Uterus (tissue), 4 donors: Measurements from ENCODE around the gene ATF4. TPM values are rescaled to one million over a fixed set of nuclear protein-coding genes. Genes with fewer than 3 reads are reported as not detected.
"Not testable (repeated sequence)": the region's sequence is repeated elsewhere in the genome, so short reads cannot be mapped to it uniquely, and the experiment has no call there.

Experiments used
- DNase-seq, 2 donors: peaks; one replicate each; pipeline ENCODE4 v3.0.0-alpha.2; 2019 to 2020
- H3K27ac ChIP-seq, 2 donors: fragments of 200-600 bp; sonication (generic); 1 replicate in 1 of 2; 2 replicates in 1 of 2; pipeline ENCODE4 v1.5.1; 2016 to 2018
- H3K27me3 ChIP-seq, 2 donors: fragments of 200-600 bp; sonication (generic); one replicate each; pipeline ENCODE4 v1.5.1; 2018 to 2019; ENCODE audit warnings: control low read depth in 1 of 2
- H3K36me3 ChIP-seq, 2 donors: fragments of 200-600 bp; sonication (generic); one replicate each; pipeline ENCODE4 v1.5.1; 2019; ENCODE audit warnings: control low read depth in 1 of 2
- H3K4me1 ChIP-seq, 2 donors: fragments of 200-600 bp; sonication (generic); one replicate each; pipeline ENCODE4 v1.5.1; 2018 to 2019; ENCODE audit warnings: control low read depth in 1 of 2
- H3K4me3 ChIP-seq, 2 donors: fragments of 200-600 bp; sonication (generic); 1 replicate in 1 of 2; 2 replicates in 1 of 2; pipeline ENCODE4 v1.5.1; 2018 to 2019; ENCODE audit warnings: mild to moderate bottlenecking in 1 of 2
- H3K9me3 ChIP-seq, 2 donors: fragments of 200-600 bp; sonication (generic); one replicate each; pipeline ENCODE4 v1.5.1; 2019; ENCODE audit warnings: control low read depth in 1 of 2
- POLR2A ChIP-seq, 2 donors: fragments of 450-650 bp; IDR thresholded peaks; one replicate each; pipeline ENCODE4 v1.6.1; 2016; ENCODE audit warnings: antibody characterized with exemption in 2 of 2, mild to moderate bottlenecking in 1 of 2, moderate library complexity in 1 of 2
- intact Hi-C: fragments of 100-400 bp; cut with DNase I; formaldehyde crosslinking; loops from one replicate; pipeline ENCODE4 v1.15.1; 2023; ENCODE audit warnings: low total_unique reads
- total RNA-seq, 4 donors: library from RNA; depleted of rRNA in 3 of 4; stranded (reverse); fragments of >200 nt in 3 of 4; gene quantifications; one replicate each; pipeline versions ENCODE4 v1.1.0 to v1.2.4, GENCODE V29; 2014 to 2023
- TF ChIP-seq, protein P1 (sequence below), 4 experiments: fragments of 200-600 bp in 2 of 4; fragments of 450-650 bp in 2 of 4; sonication (generic) in 2 of 4; IDR thresholded peaks; one replicate each; pipeline ENCODE4 v1.5.1; 2016 to 2019; ENCODE audit warnings: antibody characterized with exemption in 4 of 4, mild to moderate bottlenecking in 2 of 4, moderate library complexity in 1 of 4
- donor health status: DM: yes; HTN: yes; CAD: no.

The ATF4 gene
- total RNA-seq, 4 donors from 2014 or later: 105 to 351 (median 293) TPM

DNA sequence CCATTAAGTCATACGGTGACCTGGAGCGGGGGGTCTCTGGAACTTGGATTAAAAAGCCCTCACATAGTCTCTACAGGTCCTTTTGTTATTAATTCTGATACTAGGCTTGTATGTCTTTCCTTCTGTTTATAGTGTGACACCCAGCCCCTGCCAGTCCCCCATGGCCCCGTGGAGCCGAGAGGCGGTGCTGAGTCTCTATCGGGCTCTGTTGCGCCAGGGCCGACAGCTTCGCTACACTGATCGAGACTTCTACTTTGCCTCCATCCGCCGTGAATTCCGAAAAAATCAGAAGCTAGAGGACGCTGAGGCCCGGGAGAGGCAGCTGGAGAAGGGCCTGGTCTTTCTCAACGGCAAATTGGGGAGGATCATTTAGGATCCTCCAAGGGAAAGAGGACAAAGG lies 16.3 kb upstream of the ATF4 start:
- peaks cover 11 to 16% of the 10 kb centered on the region in 2 donors for H3K4me1 ChIP-seq
- TF ChIP-seq, protein P1, sequence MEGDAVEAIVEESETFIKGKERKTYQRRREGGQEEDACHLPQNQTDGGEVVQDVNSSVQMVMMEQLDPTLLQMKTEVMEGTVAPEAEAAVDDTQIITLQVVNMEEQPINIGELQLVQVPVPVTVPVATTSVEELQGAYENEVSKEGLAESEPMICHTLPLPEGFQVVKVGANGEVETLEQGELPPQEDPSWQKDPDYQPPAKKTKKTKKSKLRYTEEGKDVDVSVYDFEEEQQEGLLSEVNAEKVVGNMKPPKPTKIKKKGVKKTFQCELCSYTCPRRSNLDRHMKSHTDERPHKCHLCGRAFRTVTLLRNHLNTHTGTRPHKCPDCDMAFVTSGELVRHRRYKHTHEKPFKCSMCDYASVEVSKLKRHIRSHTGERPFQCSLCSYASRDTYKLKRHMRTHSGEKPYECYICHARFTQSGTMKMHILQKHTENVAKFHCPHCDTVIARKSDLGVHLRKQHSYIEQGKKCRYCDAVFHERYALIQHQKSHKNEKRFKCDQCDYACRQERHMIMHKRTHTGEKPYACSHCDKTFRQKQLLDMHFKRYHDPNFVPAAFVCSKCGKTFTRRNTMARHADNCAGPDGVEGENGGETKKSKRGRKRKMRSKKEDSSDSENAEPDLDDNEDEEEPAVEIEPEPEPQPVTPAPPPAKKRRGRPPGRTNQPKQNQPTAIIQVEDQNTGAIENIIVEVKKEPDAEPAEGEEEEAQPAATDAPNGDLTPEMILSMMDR (IDR thresholded peaks at IDR 0.05): no peak
- TF ChIP-seq POLR2A (IDR thresholded peaks at IDR 0.05): no peak
- no peaks in the 10 kb centered on the region for H3K27me3 ChIP-seq
- H3K9me3 ChIP-seq: no peaks in the 10 kb centered on the region
- intact Hi-C loops: no loop called here
- H3K4me3 ChIP-seq: no peak overlapping the region
- H3K27ac ChIP-seq: no peak overlapping the region
- no peak for DNase-seq
- H3K36me3 ChIP-seq: no peaks in the 10 kb centered on the region

DNA sequence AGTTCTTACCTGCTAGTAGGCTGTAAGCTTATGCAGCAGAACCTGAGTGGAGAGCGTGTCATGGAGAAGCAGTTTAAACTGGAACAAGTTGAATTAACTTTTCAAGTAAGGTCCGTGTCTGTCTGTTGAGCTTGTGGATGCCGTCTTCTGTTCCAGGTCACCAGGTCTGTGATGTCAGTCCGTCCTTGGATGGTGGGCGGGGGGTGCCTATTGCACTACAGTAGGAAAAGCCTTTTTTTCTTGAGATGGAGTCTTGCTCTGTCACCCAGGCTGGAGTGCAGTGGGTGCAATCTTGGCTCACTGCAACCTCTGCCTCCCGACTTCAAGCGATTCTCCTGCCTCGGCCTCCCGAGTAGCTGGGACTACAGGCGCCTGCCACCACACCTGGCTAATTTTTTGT lies 13.3 kb upstream of the ATF4 start:
- intact Hi-C loops, H3K36me3 ChIP-seq, H3K27me3 ChIP-seq, H3K27ac ChIP-seq, H3K9me3 ChIP-seq, DNase-seq, H3K4me3 ChIP-seq: not testable (repeated sequence)
- peaks cover 8 to 11% of the 10 kb centered on the region in 2 donors for H3K4me1 ChIP-seq

DNA sequence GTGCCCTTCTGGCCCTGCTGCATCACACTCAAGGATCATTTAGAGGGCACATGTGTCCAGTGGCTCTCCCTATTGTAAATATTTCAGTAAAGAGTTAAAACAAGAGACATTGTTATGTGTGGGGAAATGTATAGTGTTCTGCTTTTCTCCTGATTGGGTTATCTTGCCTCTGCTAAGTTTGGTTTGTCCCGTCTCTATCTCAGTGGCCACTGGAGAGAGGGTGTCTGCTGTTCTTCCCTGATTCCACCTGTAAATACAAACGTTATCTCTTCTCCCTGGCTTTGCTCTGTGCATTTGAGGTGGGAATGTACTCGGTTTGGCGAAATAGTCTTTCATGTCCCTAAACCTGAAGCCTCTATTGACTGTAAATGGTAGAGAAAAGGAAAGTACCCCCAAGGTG lies 12.0 kb upstream of the ATF4 start:
- no peak overlapping the region for H3K4me3 ChIP-seq
- no peaks in the 10 kb centered on the region for H3K9me3 ChIP-seq
- H3K27ac ChIP-seq: no peak overlapping the region
- TF ChIP-seq POLR2A (IDR thresholded peaks at IDR 0.05): no peak
- TF ChIP-seq, protein P1 (IDR thresholded peaks at IDR 0.05): no peak
- intact Hi-C loops: no loop called here
- no peak for DNase-seq
- peaks cover under 1 to 7% of the 10 kb centered on the region in 2 donors for H3K4me1 ChIP-seq
- H3K27me3 ChIP-seq: no peaks in the 10 kb centered on the region
- H3K36me3 ChIP-seq: no peaks in the 10 kb centered on the region

DNA sequence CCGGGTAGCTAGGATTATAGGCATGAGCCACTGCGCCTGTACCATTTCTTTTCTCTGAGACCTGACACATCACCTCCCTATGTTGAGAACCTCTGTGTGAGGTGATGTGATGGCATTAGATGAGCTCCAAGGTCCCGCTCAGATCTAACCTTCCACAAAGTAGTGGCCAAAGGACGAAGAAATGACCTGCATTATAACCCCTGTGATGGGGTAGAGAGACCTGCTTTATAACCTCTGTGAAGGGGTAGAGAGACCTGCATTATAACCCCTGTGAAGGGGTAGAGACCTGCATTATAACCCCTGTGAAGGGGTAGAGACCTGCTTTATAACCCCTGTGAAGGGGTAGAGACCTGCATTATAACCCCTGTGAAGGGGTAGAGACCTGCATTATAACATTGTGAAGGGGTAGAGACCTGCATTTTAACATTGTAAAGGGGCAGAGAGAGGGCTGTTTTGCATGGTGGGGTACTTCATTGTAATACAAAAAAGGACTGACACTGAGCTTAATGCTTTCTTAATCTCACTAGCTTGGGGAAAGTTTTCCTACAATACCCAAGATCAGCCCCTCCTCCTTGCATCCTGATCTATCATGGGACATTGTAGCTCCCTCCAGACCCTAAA lies 9.7 kb upstream of the ATF4 start:
- no peak for DNase-seq
- H3K4me1 ChIP-seq: no peaks in the 10 kb centered on the region
- TF ChIP-seq, protein P1 (IDR thresholded peaks at IDR 0.05): no peak
- no peak for TF ChIP-seq POLR2A (IDR thresholded peaks at IDR 0.05)
- H3K27me3 ChIP-seq: no peaks in the 10 kb centered on the region
- intact Hi-C loops: loop anchor here (10.0 kb wide), 1 partner anchor 336 kb away; no protein-coding TSS in a partner anchor
- H3K27ac ChIP-seq: no peak overlapping the region
- H3K36me3 ChIP-seq: no peaks in the 10 kb centered on the region
- H3K4me3 ChIP-seq: no peak overlapping the region
- no peaks in the 10 kb centered on the region for H3K9me3 ChIP-seq

DNA sequence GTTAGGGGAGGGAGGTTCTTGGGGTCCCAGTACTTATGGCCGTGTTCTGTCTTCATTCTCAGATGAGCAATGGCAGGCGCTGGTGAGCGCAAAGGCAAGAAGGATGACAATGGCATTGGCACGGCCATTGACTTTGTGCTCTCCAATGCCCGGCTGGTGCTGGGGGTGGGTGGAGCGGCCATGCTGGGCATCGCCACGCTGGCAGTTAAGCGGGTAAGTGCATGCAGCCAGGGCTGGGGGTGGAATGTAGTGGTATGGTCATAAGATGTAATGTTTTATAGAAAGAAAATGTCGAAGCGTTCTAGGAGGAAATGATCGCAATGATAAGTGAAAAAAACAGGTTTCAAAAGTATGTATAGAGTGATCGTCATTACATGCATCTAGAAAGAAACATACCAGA lies 9.1 kb upstream of the ATF4 start:
- intact Hi-C loops: loop anchor here (10.0 kb wide), 1 partner anchor 336 kb away; no protein-coding TSS in a partner anchor
- no peak for DNase-seq
- no peak overlapping the region for H3K27ac ChIP-seq
- H3K4me1 ChIP-seq: no peaks in the 10 kb centered on the region
- H3K4me3 ChIP-seq: no peak overlapping the region
- H3K36me3 ChIP-seq: no peaks in the 10 kb centered on the region
- H3K27me3 ChIP-seq: no peaks in the 10 kb centered on the region
- TF ChIP-seq, protein P1 (IDR thresholded peaks at IDR 0.05): no peak
- no peak for TF ChIP-seq POLR2A (IDR thresholded peaks at IDR 0.05)
- H3K9me3 ChIP-seq: no peaks in the 10 kb centered on the region
